CD4-positive, alpha-beta T cell treated with Interleukin-6 for 4 hours (primary cell): ENCODE data around the gene ZNF217.
A peak's percentile ranks its signal among the peaks of the same experiment; 100 is the strongest.
"Not testable (repeated sequence)": the region's sequence is repeated elsewhere in the genome, so short reads cannot be mapped to it uniquely, and the experiment has no call there.

Source experiments
- DNase-seq: peaks from one replicate; pipeline ENCODE4 v3.0.0-alpha.2; 2020; ENCODE audit warnings: mixed read lengths

Gene ZNF217

DNA sequence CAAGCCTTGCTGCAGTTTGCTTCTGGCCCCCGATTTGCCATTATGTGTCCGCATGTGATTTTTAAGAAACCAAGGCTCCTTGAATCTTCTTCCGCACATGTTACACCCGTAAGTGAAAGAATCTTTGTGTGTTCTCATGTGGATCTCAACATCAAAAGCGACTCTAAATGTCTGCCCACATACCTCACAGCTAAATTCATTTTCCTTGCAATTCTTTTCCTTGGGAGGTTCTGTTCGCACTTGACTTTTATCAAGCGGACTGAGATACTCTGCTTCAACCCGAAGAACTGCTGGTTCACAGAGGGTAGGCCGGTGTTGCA is 11.4 kb downstream of the ZNF217 start:
- no peak for DNase-seq

DNA sequence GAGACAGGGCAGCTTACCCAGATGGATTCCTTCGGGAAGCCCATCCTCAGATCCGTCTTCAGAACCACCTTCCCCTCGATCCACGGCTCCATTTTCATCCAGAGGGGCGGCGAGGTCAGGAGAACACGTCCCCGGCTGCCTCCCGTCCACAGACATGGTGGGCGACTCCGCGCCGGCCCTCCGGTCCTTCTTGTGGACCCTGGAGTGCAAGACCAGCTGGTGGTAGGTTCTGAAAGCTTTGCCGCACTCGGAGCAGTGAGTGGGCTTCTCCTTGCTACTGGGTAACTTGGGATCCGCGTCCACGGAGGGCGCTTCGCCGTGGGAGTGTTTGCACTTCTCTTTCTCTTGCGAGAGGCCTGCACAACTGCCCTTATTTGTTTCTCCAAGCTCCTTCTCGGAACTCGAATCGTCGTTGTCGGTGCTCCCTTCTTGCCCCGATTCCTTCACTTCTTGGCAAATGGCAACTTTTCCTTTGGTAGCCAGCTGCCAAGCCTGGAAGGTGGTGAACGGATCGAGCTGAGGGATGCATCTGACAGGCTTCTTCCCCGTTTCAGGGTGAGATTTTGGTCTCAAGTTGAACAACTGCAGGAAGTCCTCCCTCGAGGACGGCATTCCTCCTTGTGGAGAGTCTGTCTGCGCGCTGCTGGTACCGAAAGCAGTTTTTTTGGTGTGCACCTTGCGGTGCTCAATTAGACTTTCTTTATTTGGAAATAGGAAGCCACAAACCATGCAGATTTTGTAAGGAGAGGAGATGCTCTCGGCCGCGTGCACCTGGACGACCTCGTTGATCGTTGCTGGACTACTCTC is 12.0 kb downstream of the ZNF217 start:
- DNase-seq: peak; percentile 56

- DNase-seq: no peak
Measured at GRCh38 chr20:53580376-53581111, 13.1 kb downstream of the ZNF217 start.

GRCh38 chr20:53579581-53580375 is 13.9 kb downstream of the ZNF217 start:
- DNase-seq: peak; percentile 34

- DNase-seq: no peak
Measured at GRCh38 chr20:53579266-53579580, 14.4 kb downstream of the ZNF217 start.

DNA sequence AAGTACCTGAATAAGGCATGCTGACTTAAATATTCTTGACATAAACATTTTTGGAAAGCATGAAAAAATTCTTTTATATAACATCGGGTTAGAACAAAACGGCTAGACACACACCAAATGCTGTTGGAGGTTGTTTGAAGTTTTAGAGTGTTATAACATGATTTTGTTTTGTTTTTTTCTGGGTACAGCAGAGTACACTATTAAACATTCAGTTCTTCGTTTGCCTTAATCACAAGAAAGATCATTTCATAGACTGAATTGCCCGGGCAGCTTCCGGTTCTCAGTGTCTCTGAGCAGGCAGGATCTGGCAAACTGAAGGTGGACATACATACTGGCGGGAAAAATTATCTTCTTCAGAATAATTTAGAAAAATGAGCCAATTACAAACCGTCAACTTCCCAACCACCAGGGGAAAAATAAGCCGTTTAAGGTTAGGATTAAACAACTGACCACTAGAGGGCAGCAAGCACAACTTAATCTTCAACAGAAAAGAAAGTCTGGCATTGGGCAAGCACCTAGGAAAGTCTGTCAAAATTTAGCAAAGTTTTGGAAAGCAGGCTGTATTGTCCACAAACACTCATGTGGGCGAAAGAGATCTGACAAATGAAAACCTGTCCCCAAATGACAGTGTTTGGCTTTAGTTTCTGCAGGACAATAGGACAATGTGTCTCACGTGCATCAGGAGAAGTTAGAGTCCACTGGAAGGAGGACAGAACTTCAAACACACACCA is 15.0 kb downstream of the ZNF217 start:
- DNase-seq: peak; percentile 74

DNA sequence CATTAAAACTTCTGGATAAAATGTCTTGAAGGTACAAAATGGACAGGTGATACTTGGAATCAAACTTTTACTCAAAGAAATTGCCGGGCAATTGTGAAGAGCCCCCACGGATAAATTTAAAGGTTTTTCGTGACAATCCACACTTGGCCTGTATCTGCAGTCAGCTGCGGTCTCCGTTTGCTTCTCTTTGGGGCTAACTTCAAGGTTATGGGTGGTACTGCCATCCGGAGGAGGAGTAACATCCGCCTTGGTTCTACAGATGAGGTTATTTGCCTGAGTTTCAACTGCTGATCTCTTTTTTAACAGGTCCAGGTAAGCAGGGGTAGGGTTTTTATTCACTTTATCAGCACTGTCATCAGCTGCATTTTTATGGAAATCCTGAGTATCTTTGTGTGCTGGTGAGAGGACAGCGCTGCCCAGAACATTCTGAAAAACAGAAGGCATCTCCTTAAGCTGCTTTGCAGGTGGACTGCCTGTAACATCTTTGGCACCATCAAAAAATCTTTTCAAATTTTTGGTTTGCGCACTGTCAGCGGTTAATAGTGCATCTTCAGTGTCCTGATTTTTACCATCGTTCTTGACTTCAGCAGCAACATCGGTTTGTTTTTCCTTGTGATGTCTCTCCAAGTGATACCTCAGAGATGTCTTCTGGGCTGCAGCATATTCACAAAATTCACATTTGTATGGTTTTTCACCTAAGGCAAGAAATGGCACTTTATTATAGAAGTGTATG is 16.9 kb downstream of the ZNF217 start:
- DNase-seq: no peak

GRCh38 chr20:53576195-53576580 is 17.5 kb downstream of the ZNF217 start:
- no peak for DNase-seq

GRCh38 chr20:53575481-53576194 is 18.0 kb downstream of the ZNF217 start:
- DNase-seq: no peak

DNA sequence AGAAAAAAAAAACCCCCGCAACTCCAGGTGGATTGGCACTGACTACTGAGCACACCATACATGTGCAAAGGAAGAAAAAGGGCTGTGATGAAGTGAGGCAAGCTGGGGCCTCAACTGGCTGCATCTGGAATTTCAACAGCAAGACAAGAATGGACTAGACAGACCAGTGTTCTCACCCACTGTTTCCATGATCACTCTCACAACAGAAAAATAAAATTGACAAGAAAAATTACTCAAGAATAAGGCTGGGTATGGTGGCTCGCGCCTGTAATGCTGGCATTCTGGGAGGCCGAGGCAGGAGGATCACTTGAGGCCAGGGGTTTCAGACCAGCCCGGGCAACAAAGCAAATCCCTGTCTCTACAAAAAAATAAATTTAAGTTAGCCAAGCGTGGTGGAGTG is 18.8 kb downstream of the ZNF217 start:
- DNase-seq: no peak

DNA sequence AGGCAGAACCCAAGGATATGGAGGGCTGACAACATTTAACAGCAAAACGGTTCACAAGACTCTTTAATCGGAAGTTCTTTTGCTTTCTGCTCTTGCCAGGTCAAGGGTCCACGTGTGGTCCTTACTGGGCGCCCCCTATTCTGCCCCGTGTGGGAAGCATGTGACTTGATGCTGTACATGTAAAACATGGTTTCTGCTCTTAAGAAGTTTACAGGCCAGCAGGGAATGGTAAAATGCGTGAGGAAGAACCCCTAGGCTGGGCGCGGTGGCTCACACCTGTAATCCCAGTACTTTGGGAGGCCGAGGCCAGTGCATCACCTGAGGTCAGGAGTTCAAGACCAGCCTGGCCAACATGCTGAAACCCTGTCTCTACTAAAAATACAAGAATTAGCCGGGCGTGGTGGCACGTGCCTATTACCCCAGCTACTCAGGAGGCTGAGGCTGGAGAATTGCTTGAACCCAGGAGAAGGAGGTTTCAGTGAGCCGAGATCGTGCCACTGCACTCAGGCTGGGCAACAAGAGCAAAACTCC is 19.3 kb downstream of the ZNF217 start:
- no peak for DNase-seq

DNA sequence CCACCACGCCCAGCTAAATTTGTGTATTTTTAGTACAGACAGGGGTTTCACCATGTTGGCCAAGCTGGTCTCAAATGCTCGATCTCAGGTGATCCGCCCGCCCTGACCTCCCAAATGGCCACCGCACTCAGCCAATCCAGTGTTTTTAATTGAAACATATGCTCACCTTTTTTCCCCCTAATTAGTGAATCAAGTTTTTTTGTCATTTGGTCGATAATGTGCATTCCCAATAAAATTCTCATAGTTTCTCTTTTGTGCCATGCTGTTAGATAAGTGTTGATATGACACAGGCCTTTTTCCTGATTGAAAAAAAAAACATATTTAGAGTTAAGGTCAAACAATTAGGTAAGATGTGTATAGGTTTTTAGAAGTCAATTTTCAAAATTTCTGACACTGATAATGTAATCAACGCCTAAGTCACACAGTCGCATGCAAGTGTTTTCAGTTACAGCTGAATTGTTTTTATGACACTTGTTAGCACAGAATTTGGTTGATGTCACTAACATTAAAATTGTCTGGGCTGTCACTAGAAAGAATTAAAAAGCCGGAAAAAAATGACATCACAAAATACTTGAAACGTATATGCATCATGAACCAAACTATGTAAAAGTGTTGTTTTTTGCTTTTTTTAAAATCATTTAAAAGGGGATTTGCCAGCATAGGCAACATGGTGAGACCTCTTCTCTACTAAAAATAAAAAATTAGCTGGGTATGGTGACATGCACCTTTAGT is 21.9 kb downstream of the ZNF217 start:
- DNase-seq: no peak

- no peak for DNase-seq
Measured at GRCh38 chr20:53570446-53571276, 23.0 kb downstream of the ZNF217 start.

DNA sequence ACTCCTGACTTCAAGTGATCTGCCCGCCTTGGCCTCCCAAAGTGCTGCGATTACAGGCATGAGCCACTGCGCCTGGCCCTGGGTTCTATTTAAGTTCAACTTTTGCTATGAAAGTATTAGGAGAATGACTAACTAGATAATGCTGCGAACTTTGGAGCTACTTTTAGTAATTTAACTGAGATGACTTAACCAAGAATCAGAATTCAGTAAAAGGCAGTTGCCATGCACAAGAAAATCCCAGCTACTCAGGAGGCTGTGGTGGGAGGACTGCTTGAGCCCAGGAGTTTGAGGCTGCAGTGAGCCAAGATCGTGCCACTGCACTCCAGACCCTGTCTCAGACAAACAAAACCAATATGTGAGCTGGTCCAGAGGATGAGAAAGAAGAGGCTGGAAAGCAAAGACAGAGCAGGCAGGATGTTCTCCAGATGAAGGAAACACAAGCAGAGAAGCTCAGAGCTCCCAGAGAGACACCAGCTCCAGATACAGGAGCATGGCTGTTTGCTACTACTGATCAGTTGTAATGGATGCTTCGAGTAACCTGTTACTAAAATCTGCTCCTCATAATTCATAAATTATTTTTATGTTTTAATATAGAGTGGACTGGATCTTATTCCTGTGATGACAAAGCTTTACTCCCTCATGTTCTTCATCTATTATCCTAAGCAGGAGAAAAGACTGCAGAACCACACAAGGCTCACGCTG is 23.9 kb downstream of the ZNF217 start:
- DNase-seq: no peak

DNA sequence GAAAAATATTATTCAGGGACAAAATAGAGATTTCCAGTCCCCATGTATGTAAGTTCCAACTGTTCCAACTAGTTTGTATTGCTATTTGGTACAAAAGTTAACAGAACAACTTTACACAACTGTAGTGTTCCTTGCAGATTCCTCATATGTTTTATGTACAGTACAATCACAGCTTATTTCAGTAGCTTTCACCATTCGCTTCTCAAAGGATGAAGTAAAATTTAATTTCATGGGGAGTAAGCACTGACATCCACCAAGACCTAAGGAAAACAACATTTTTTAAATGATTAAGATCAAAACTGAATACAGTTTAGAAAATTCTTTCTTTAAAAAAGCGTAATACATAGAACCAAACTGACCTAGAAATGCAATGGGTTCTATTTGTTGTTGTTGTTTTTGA is 24.6 kb downstream of the ZNF217 start:
- DNase-seq: no peak

DNA sequence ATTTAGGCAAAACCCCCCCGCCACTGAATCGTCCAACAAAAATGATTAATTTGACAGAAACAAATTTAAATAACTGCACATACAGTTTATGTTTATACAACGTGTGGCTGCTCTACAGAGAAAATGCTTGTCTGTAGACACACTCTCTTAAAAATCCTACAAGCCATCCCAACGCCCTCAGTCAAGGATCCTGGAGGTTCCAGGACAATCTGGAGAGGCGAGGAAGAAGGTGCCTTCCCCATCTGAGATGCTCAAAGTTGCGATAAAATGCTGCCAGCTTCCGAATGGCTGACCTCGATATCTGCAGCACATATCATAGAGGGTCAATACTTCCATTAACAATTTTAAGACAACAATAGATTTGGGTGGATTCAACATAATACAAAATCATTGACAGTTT is 25.3 kb downstream of the ZNF217 start:
- DNase-seq: no peak

- DNase-seq: no peak
Measured at GRCh38 chr20:53567379-53567917, 26.2 kb downstream of the ZNF217 start.

GRCh38 chr20:53566623-53567022 is 27.0 kb downstream of the ZNF217 start:
- not testable (repeated sequence) for DNase-seq

GRCh38 chr20:53565254-53565653 is 28.4 kb downstream of the ZNF217 start:
- DNase-seq: no peak
